ENCODE data around the gene EYA2.
A peak's percentile ranks its signal among the peaks of the same experiment; 100 is the strongest.

EYA2 gene

DNA sequence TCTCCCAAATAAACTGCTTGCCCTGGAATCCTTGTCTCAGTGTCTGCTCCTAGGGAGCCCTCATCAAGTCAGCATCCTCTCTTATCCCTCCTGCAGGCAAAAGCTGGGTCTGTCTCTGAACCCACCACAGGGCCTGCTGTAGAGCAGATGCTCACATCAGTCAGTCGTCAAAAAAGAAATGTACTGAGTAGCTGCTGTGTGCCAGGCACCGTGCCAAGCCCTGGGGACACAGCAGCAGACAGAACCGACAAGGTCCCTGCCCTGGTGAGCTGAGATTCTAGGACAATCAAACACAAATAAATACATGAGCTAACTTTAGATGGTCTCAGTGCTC lies 68.5 kb downstream of the EYA2 start:
- TF ChIP-seq, protein P1, sequence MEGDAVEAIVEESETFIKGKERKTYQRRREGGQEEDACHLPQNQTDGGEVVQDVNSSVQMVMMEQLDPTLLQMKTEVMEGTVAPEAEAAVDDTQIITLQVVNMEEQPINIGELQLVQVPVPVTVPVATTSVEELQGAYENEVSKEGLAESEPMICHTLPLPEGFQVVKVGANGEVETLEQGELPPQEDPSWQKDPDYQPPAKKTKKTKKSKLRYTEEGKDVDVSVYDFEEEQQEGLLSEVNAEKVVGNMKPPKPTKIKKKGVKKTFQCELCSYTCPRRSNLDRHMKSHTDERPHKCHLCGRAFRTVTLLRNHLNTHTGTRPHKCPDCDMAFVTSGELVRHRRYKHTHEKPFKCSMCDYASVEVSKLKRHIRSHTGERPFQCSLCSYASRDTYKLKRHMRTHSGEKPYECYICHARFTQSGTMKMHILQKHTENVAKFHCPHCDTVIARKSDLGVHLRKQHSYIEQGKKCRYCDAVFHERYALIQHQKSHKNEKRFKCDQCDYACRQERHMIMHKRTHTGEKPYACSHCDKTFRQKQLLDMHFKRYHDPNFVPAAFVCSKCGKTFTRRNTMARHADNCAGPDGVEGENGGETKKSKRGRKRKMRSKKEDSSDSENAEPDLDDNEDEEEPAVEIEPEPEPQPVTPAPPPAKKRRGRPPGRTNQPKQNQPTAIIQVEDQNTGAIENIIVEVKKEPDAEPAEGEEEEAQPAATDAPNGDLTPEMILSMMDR (IDR thresholded peaks at IDR 0.05; ENCODE audit: low read depth, low read length): no peak
- TF ChIP-seq POLR2A (IDR thresholded peaks at IDR 0.05; ENCODE audit: extremely low read depth, insufficient read length) (no peak), MYC (IDR thresholded peaks at IDR 0.05; ENCODE audit: low read depth, low read length) (no peak)
- TF ChIP-seq, protein P2, sequence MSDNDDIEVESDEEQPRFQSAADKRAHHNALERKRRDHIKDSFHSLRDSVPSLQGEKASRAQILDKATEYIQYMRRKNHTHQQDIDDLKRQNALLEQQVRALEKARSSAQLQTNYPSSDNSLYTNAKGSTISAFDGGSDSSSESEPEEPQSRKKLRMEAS (IDR thresholded peaks at IDR 0.05; ENCODE audit: low read depth, low read length): no peak
- no peak for DNase-seq (ENCODE audit: low read depth)
- H3K4me3 ChIP-seq (ENCODE audit: low read depth, low read length): no peak overlapping the region

DNA sequence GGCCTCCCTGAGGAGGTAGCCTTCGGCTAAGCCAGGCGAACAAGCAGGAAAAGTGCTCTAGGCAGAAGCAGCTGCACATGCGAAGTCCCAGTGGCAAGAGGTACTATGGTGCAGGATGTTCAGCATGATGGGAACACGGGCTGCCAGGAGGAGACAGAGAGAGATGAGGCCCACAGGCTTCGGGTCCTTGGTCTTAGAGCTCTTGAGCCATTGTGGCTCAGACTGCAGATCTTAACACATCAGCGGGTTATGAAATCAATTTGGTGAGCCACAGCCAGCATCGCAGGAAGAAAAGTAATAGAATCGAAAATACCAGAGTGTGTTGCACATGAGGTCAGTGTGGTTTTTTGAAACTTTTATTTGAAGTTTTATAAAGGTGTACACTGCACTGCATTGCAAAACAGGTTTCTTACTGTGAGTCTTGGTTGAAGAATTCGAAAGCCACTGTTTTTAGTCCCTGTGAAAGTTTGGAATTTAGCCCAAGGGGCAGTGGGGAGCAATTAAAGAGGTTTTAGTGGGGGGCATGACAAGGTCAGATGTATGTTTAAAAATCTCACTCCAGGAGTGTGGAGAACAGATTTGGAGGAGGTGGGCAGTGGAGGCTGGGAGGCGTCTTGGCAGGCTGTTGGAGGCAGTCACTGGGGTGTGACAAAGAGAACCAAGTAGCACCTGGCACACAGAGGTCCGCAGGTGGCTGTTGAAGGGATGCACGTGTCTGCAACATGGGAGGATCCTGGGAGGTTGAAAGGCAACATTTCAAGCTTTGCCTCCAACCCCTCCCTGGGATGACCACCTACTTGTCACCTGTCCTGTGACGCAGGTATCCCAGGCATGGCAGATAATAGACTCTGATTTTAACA lies 69.3 kb downstream of the EYA2 start:
- DNase-seq (ENCODE audit: low read depth): peak; percentile 81
- H3K4me3 ChIP-seq (ENCODE audit: low read depth, low read length): no peak overlapping the region
- TF ChIP-seq, protein P1 (IDR thresholded peaks at IDR 0.05; ENCODE audit: low read depth, low read length): no peak
- TF ChIP-seq MYC (IDR thresholded peaks at IDR 0.05; ENCODE audit: low read depth, low read length): no peak
- no peak for TF ChIP-seq POLR2A (IDR thresholded peaks at IDR 0.05; ENCODE audit: extremely low read depth, insufficient read length)
- TF ChIP-seq, protein P2 (IDR thresholded peaks at IDR 0.05; ENCODE audit: low read depth, low read length): no peak; the same call in 1 of the 2 replicates

DNA sequence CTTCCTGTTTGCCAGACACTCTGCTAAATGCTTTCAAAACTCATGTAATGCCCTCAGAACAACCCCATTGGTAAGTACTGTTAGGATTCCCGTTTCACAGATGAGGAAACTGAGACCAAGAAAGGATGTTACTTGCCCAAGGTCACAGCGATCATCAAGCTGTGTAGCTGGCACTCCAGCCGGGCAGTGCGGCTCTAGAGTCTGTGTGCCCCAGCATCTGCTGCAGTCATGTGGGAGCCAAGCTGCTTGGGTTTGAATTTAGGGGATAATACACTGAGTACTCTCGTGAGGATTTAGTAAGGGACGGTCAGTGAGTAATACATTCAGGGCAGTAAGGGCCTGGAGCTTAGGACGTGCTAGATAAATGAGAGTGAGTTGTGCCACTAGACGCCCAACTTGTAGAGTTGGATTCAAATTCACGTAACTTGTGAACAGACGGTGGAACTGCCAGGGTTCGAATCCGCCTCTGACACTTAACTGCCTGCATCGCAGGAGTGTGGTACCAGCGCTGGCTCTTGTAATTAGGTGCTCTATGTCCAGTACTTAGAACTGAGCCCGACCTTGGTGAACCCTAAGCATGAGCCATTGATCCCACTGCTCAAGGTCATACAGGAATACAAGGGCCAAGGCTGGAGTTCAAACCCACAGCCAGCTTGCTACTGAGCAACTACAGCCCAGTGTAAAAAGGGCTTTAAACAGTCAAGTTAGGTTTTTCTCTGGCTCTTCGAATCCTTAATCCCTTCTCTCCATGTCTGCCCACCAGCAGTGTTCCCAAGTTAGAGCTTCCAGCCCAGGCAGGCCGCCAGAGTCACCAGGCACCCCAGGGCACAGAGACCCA lies 70.2 kb downstream of the EYA2 start:
- TF ChIP-seq, protein P2 (IDR thresholded peaks at IDR 0.05; ENCODE audit: low read depth, low read length): no peak
- no peak for TF ChIP-seq MYC (IDR thresholded peaks at IDR 0.05; ENCODE audit: low read depth, low read length)
- TF ChIP-seq, protein P1 (IDR thresholded peaks at IDR 0.05; ENCODE audit: low read depth, low read length): no peak
- no peak for TF ChIP-seq POLR2A (IDR thresholded peaks at IDR 0.05; ENCODE audit: extremely low read depth, insufficient read length)
- no peak overlapping the region for H3K4me3 ChIP-seq (ENCODE audit: low read depth, low read length)
- DNase-seq (ENCODE audit: low read depth): no peak

DNA sequence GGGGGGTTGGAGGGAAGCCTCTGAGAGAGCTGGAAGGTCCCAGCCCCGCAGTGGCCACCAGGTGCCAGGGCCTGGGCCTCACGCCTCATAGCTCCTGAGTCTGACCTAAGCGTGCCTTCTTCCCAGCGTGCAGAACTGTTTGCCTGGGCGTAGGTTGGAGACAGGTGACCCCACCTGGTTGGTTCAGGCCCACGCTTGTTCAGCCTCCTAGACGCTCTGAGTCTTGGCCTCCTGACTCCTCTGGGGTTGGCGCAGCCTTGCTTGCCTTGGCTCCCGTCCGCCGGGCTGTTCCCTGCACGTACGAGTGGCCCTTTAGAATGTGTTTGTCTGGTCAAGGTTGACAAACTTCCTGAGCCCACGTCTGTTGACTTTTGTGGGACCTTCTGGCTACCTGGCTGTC lies 70.8 kb downstream of the EYA2 start:
- H3K4me3 ChIP-seq (ENCODE audit: low read depth, low read length): no peak overlapping the region
- TF ChIP-seq POLR2A (IDR thresholded peaks at IDR 0.05; ENCODE audit: extremely low read depth, insufficient read length): no peak
- TF ChIP-seq, protein P2 (IDR thresholded peaks at IDR 0.05; ENCODE audit: low read depth, low read length): no peak
- TF ChIP-seq, protein P1 (IDR thresholded peaks at IDR 0.05; ENCODE audit: low read depth, low read length): no peak
- TF ChIP-seq MYC (IDR thresholded peaks at IDR 0.05; ENCODE audit: low read depth, low read length): no peak
- no peak for DNase-seq (ENCODE audit: low read depth)

DNA sequence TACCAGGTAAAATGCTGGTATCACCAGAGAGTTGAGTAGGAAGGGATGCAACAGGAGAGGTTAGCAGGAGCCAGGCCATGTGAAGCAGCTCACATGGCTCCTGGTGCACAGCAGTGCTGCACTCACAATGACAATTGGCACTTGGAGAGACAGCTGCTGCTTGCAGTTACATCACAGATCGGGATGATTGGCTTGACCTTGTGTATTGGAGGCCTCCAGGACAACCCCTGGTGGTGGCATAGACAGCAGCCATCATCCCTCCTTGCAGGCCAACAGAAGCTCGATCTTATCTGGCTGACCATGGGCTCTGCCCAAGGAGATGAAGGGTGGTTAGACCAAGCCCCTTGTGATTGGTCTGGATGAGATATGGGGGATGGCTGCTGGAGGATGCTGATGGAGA lies 73.0 kb downstream of the EYA2 start:
- H3K4me3 ChIP-seq (ENCODE audit: low read depth, low read length): no peak overlapping the region
- DNase-seq (ENCODE audit: low read depth): no peak
- TF ChIP-seq MYC (IDR thresholded peaks at IDR 0.05; ENCODE audit: low read depth, low read length): no peak
- TF ChIP-seq, protein P2 (IDR thresholded peaks at IDR 0.05; ENCODE audit: low read depth, low read length): no peak
- no peak for TF ChIP-seq POLR2A (IDR thresholded peaks at IDR 0.05; ENCODE audit: extremely low read depth, insufficient read length)
- TF ChIP-seq, protein P1 (IDR thresholded peaks at IDR 0.05; ENCODE audit: low read depth, low read length): no peak

All from NB4 (cell line).